ENCODE results near the gene PCDH9.

The PCDH9 gene

DNA sequence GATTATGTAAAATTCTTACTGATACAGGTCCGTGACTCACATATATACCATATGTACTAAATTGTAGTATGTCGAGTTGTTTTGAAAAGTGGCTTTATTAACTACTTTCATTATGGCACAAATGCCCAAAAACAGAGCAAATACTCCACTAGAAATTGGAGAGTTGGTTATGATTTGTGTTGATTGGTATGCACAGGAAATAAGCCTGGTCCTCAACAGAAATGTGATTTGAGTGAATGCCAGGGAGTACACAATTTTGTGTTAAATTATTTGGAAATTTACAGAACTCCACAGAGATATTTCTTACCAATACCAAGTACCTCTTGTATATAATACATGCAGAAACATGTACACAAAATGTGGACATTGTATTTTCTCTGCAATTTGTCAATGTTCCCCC, 676.7 kb downstream of the PCDH9 start:
- no peak for DNase-seq

- DNase-seq = no peak
These were observed 679.0 kb downstream of the PCDH9 start for GRCh38 chr13:66551128-66551527.

DNA sequence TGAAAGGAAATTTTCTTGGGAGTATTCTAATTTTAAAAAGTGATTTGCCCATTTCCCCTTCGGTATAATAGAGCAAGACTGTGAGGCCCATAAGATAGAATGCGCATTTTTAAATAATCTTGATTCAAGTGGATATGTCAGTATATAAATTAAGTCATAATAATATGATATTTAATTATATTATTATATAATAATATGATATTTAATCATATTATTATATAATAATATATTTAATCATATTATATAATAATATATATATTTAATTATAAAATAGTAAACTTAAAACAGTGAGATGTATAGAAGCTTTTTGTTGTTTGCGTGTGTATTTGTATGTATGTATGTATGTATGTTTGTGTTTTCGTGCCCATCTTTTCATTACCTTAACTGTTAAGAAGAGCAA, 682.5 kb downstream of the PCDH9 start:
- no peak for DNase-seq

- DNase-seq = no peak
These were observed 683.4 kb downstream of the PCDH9 start for GRCh38 chr13:66546534-66547379.

DNA sequence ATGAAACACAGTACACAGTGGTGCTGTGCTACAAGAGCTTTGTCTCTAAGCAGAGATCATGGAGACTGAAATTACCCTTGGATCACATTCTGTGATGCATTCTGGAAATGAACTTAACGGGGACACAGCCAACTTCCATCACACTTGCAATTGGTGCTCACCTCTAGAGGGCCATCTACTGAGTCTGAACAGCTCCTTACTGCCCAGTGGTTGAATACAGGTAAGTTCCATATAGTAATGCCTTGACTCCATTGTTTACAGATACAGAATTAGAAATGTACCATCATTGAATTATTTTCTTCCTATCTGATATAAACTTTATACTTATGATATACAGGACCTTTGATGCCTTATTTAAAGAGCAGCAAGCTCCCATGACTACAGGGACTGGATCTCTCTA, 686.4 kb downstream of the PCDH9 start:
- no peak for DNase-seq

- DNase-seq = no peak
These were observed 692.7 kb downstream of the PCDH9 start for GRCh38 chr13:66537417-66537816.

DNA sequence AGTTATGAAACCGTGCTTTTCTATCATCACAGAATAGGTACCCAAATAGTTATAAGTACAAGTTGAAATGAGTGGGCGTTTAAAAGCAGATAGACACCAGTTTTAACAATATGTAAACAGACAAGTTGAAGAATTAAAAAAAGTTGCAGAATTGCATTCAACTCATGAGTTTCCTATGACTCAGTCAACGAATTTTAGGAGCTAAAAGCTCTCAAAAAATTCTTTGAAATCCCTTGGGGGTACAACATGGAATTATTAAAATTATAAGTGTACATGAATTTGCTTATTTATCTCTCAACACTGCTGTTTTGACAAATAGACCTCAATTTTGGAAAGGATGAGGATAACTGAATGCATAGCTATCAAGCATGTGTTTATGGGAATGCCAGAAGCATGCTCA, 693.4 kb downstream of the PCDH9 start:
- no peak for DNase-seq

GRCh38 chr13:66534561-66534960, 695.6 kb downstream of the PCDH9 start:
- no peak for DNase-seq

DNA sequence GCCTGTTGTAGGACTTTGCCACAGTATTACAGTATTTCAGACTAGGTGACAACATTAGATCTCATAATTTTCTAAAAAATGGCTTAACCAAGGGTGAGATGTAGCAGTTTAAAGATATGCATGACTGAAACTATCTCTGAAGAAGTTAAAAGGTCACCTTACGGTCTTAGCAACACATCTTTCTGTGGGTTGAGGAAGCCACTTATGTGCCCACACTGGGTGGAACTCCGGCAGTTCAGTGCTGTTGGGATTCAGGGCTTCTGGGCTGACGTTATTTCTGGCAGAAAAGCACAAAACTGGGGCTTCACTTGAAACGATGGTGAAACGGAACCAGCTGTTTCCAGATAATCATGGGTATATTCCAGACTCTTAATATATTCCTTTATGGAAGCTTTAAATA, 697.3 kb downstream of the PCDH9 start:
- no peak for DNase-seq

DNA sequence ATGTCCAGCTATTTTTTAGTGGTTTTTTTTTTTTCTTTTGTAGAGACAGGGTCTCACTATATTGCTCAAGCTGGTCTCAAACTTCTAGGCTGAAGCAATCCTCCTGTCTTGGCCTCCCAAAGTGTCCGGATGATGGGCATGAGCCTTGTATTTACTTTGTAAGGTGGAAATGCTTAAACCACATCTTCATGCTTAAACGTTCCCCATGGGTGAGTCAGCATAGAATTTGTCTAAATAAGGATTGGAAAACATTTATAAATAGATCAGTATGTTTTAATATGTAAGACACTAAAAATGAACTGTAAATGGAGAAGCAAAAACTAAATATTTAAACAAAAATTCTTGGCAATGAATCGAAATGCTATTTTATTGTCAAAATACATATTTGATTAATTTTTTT, 698.0 kb downstream of the PCDH9 start:
- DNase-seq = no peak

DNA sequence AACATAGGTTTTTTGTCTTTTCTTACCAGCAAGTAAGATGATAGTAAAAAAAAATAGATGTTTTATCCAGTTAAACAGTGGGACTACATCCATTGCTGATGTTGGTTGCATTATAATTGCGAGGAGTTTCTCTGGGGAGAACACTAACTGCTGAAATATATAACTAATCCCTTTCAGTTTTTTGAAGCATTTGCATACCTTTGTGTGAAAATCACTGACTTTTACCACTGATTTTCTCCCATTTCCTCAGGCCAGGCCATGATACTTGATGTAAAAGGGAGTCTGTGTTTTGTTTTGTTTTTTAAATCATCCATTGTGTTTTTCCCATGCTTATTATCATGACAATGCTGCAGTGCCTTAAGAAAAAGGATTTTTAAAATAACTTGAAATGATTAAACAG, 699.5 kb downstream of the PCDH9 start:
- no peak for DNase-seq

DNA sequence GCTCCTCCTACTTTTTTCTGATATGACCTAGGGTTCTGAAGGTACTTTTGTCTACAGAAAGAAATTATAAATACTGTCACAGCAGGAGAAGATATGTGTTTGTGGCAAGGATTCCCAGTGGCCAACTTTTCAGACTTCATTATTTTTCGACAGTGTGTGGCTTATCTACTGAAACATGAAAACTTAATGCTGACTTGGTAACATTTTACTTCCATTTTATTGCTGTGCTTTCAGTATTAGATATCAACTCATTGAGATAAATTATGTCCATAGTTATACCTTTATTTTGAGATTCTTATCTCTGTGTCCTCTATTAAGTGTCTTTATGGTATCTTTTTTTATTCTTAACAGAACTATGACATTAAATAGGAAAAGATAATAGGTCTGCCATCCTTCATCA, 700.0 kb downstream of the PCDH9 start:
- DNase-seq = no peak

DNA sequence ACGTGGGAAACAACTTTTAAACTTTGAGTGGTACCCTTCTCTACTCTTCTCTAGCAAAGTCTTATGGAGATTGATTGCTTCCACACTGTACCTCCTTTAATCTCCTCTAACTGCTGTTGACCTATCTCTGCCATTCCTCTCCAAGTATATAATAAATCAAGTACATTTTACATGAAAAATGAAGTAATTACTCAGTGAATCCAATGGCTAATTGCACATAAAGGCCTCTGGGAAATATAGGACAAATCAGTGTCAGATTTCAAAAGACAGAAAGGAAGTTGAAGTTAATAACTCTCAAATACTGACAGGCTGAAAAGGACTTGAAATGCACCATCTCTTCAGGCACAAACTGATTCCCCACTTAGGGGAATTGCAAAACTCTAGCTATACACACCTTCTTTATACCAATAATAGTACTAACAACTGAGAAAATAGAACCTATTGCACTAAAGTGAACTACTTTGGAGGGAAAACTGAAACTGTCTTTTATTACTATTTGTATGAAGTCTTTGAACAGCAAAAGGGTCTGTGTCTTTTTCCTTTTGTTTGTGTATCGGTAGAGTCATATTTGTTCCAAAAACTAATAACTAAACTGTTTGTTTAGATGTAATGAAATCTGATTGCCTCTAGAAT, 701.1 kb downstream of the PCDH9 start:
- no peak for DNase-seq

GRCh38 chr13:66528180-66528579, 702.0 kb downstream of the PCDH9 start:
- no peak for DNase-seq

DNA sequence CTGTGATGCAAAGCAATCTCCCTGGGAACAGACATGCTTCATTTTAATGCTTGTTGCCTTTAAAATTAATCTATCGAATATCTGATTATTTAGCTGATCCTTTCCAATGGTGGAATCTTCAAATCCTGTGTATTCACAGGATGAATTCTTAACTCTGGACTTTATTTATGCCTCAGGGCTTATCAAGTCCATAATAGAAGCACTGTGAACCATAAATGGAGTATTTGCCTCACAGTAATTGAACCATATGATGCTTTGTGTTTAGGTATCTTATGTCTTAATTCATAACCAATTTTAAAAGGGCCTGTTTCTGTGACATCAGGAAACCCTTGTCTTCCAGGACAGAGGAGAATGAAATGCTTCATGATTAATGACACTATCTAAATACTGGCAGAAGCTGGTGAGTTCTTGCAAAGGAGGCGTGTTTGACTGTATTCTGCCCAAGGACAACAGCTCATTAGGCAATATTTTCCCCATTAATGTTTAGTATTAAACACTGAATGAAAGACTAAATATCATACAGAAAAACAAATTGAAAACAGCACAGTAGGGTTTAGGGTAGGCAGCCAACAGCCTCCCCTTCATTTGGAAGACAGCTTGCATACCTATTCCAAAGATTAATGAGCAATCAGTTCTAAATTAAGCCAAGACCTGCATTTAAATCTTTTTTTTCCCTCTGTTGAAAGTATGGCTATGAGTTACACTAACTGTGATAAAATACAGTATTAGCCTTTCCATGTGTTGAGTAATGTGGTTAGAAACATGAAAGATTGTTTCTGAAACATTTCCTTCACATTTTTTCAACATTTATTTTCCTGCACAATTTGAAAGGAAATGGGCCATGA, 709.4 kb downstream of the PCDH9 start:
- DNase-seq = no peak

- DNase-seq = no peak
These were observed 710.9 kb downstream of the PCDH9 start for GRCh38 chr13:66519259-66519658.

DNA sequence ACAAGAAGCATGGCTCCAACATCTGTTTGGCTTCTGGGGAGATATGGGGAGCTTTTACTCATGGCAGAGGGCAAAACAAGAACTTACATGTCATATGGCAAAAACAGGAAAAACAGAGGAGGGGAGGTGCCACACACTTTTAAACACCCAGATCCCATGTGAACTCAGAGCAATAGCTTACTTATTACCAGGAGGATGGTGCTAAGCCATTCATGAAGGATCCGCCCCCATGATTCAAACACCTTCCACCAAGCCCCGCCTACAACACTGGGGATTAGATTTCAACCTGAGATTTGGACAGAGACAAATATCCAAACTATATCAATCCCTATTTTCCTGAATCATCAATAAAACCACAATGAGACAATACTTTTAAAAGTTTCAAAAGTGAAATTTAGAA, 712.1 kb downstream of the PCDH9 start:
- DNase-seq = no peak

DNA sequence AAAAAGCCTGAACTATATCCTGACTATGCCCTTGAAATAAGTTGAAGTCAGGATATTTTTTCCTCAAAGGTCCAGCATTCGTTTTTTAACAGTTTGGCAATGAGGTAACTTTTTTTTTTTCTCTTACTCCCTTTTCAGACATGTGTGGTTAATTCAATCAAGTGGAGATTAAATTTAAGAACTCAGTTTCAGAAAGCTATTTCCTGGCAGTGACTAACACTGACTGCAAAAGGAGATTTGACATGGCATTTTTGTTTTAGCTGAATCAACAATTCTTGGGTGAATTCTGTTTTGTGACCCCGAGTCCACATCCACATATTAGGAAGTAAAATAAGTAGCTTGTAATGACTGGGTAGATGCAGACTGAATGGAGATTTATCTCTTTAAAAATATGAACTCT, 716.4 kb downstream of the PCDH9 start:
- no peak for DNase-seq

DNA sequence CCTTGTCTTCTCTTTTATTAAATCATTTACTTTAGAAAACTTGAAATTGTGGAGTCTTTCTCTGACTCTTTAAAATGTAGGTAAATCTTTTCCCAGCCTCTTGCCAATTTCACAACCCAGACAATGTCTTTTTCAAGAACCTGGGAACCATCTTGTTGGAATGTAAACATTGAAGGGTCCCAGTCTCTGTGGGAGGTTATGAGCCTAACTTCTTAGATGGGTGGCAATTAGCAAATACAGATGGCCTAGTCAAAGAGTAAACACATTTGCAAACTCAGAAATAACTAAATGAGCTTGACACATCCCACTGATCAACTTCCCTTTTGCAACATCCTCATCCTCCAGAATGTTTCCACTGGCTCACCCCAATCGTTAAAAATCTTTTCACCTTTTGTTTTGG, 721.0 kb downstream of the PCDH9 start:
- no peak for DNase-seq

DNA sequence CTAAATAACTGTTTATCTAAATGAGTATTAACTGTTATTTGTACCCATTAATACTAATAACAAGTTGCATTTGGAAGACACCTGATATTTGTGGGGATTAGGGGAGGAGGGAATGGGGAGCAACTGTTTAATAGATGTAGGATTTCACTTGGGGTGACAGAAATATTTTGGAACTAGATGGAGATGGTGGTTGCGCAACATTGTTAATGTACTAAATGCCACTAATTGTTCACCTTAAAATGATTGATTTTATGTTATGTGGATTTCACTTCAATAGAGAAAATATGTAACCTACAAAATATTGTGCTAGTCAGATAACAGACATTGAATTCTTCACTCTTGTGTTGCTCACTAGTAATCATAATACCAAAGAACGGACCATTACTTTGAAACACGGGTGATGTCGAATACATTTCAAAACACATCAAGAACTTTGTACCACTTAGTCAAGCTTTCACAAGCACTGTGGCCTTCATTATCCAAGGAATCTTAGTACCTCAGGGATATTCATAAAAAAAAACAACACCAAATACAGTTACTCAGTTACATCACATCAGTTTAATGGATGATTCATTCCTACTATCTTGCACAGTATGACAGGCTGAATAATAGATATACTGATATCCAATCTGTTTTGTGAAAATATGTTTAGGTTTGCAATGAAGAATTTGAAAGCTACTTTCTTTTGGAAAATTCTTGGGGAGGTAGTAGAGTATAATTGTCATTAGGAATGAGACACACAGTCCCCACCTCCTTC, 721.8 kb downstream of the PCDH9 start:
- DNase-seq = no peak

GRCh38 chr13:66506979-66507378, 723.2 kb downstream of the PCDH9 start:
- DNase-seq = no peak

GRCh38 chr13:66506051-66506777, 723.9 kb downstream of the PCDH9 start:
- no peak for DNase-seq

All from SIG-M5 (cell line).